GM12873 (cell line): ENCODE results near the gene STK24.

ENCODE experiments used
- CTCF ChIP-seq: IDR thresholded peaks from 2 replicates; pipeline ENCODE4 v1.5.1; 2012; ENCODE audit warnings: low read depth, mild to moderate bottlenecking, moderate library complexity, low read length, control low read depth; ENCODE audit not compliant: insufficient read depth; ENCODE audit errors: missing control alignments

Gene STK24

GRCh38 chr13:98482476-98483444 lies 94.1 kb downstream of the STK24 start:
- peak; percentile 68 for TF ChIP-seq CTCF

GRCh38 chr13:98480915-98481877 lies 95.7 kb downstream of the STK24 start:
- no peak for TF ChIP-seq CTCF

- no peak for TF ChIP-seq CTCF
Observed at GRCh38 chr13:98479496-98480003, 97.4 kb downstream of the STK24 start.

GRCh38 chr13:98478189-98479129 lies 98.4 kb downstream of the STK24 start:
- no peak for TF ChIP-seq CTCF

GRCh38 chr13:98476538-98476966 lies 100.4 kb downstream of the STK24 start:
- no peak for TF ChIP-seq CTCF

- TF ChIP-seq CTCF = no peak
Observed at GRCh38 chr13:98476106-98476505, 100.8 kb downstream of the STK24 start.
